NCI-H2196 treated with DMSO at 0.1 percent for 48 hours (cell line): ENCODE data around the gene VPS39.
A peak's percentile ranks its signal among the peaks of the same experiment; 100 is the strongest.

ENCODE experiments used
- DNase-seq: peaks from one replicate; lab custom pipeline; 2025; ENCODE audit not compliant: unreplicated experiment; lab: John Stamatoyannopoulos, UW

Gene VPS39

DNA sequence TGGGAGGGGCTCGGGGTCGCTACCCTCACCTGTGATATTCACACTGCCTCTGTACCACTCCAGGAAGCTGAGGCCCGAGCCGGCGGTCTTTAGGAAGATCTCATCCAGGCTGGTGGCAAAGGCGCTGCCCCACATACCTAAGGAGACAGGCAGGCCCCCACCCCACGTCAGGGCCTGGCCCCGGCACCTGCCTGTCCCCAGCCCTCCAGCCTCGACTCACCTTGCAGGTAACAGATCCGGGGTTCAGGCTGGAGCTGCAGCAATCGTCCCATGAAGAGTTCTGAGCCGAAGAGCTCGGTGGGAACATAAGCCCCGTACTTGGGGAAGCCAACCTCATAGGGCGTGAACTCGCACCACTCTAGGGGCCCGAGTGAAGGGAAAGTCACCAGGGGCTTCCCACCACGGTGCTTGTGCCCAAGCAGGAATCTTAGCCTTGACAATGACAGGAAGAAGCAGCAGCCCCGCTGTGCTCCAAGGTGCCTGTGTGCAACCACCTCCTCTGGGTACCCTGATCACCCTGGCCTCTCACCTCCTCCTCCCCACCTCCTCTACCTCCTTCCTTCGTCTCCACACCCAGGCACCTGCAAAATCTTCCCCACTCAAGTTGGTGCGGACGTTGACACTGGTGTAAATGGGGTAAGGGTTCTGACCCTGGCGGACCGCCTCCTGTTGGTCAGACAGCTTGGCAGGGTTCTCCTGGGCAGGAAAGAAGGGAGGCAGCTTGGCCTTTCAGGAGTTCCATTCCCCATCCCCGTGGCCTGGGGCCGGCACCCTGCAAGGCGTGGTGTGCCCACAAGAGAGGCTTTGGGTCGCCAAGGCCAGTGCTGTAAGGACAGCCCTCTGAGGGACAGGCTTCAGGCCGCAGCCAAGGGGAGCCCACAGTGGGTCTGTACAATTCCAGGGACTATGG is 62.3 kb downstream of the VPS39 start:
- no peak for DNase-seq

DNA sequence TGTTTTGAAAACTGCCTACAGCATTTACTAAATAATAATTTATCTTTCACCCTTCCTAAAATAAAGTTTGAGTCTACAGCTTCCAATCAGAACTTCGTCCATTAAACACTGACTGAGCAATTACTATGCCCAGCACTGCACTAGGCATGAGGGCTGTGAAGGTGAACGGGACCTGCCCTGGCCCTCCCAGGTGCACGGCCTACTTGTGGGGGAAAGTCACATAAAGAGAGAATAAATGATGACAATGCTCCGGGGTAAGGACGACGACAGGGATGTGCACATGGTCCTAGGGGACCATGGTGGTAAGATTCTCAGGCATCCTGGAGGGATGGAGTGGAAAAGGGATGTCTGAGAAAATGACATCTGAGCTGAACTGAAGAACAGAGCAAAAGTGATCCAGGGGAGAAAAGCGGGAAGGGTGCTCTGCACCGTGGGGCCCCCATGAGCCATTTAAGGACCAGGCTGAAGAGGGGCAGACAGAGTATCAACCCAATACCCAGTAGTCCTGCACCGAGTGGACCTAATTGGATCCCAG is 63.2 kb downstream of the VPS39 start:
- DNase-seq: no peak

DNA sequence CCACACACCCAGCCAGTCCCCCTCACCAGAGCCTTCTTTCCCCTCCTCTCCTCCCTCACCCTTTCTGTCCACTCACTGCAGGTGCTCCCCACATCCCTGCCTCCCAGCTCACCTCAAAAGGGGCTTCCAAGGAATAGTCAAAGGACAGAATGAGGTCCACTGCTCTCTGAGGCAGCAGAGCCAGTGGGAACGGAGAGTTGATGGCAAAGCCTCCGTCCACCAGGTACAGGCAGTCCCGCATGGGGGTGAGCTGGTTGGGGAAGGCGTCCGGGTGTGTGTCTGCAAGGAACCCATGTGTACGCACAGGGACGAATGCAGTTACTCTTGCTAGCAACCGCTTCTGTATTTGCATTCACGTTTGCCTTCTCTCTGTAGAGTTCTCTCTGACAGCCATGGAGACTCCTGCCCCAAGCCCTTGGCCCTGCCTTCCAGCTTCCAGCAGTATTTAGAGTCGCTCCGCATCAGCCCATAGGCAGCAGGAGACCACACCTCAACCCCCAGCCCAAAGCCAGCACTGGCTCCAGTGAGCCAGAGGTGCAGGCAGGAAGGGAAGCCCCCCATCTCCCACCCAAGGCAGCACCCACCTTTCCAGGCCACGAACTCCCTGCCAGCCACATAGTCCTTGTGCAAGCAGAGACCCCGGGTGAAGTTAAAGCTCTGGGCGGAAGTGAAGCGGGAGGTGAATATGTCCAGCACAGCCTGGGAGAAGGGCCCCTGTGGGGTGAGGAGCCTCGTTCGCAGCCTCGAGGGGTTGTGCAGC is 64.1 kb downstream of the VPS39 start:
- DNase-seq: no peak

GRCh38 chr15:42143356-42143755 is 64.7 kb downstream of the VPS39 start:
- no peak for DNase-seq

- no peak for DNase-seq
Measured at GRCh38 chr15:42141795-42142667, 66.1 kb downstream of the VPS39 start.

- DNase-seq: no peak
Measured at GRCh38 chr15:42141246-42141645, 66.9 kb downstream of the VPS39 start.

GRCh38 chr15:42140383-42141070 is 67.6 kb downstream of the VPS39 start:
- DNase-seq: no peak

GRCh38 chr15:42139596-42139995 is 68.5 kb downstream of the VPS39 start:
- DNase-seq: no peak

- DNase-seq: no peak
Measured at GRCh38 chr15:42138968-42139386, 69.1 kb downstream of the VPS39 start.

GRCh38 chr15:42138411-42138810 is 69.7 kb downstream of the VPS39 start:
- no peak for DNase-seq

DNA sequence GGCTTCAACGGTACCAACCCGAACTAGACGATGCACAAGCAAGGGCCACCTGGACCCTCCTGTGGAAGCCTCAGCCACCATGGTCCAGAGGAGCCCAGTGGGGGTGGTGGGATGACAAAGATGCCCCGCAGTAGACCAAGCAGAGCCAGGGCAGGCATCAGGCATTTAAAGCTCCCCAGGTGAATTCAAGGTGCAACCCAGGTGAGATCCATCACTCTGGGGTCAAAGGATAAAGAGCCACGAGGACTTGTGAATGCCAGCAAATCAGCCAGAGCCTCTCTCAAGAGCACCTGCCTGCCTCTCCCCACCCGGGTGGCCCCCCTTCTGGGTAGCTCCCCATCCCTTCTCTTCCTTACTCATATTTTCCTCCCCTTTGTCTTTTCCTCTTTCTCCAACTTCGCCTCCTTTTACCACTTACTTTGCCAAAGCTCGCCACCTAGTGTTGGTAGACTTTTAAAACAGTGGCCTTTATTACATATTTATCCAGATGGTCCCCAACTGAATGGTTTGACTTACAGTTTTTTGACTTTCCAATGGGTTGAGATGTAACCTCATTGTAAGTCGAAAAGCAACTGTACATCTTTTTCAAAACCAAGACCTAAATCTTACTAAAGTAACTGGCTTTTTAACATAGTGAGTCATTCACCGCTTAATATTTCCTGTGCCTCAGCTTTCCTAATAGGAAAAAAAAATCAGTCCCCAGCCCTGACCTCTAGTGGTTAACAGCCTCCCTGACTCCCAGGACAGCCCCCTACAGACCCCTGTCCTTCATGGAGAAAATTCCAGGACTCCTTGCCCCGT is 70.4 kb downstream of the VPS39 start:
- DNase-seq: no peak

GRCh38 chr15:42136513-42136912 is 71.6 kb downstream of the VPS39 start:
- no peak for DNase-seq

GRCh38 chr15:42135351-42135750 is 72.8 kb downstream of the VPS39 start:
- no peak for DNase-seq

- DNase-seq: no peak
Measured at GRCh38 chr15:42134617-42135245, 73.4 kb downstream of the VPS39 start.

DNA sequence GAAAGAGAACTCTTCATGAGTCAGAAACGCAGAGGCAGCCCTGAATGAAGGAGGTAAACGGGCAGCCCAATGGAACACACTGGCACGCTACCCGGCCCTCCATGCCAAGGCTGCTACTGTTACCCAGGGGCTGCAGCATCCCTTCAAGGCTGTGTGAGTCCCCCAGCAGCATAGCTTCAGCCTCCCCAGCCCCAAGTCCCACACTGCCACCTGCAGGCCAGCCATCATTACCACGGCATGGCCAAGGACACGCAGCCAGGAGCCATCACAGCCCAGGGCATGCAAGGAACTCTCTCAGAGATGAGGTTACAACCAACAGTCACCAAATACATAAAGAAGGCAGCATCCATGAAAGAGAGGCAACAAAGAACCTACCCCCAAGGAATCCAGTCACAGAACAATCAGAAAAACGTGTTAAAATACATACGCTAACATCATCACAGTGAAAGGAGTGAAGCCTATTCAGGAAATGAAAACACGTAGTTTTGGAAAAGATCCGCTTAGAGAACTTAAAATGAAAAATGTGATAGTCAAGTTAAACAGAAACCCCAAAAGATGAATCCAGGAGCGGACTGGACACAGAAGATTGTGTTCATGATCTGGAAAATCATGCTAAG is 74.1 kb downstream of the VPS39 start:
- DNase-seq: peak; percentile 15

DNA sequence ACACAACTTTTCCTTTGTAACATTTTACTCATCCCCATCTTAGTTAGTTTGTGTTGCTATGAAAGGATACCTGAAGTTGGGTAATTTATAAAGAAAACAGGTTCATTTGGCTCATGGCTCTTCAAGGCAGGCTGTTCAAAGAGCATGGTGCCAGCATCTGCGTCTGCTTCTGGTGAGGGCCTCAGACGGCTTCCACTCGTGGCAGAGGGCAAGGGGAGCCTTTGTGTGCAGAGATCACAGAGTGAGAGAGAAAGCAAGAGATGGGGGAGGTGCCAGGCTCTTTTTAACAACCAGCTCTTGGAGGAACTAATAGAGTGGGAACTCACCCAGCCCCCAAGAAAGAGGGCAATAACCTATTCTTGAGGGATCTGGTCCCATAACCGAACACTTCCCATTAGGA is 74.7 kb downstream of the VPS39 start:
- DNase-seq: no peak

- no peak for DNase-seq
Measured at GRCh38 chr15:42131826-42132806, 76.0 kb downstream of the VPS39 start.
